T-cell (primary cell): ENCODE data around the gene SREK1IP1. TPM values are rescaled to one million over a fixed set of nuclear protein-coding genes. Genes with fewer than 3 reads are reported as not detected.

ENCODE experiments used
- ATAC-seq, 4 experiments: fragments of 200-7000 bp in 3 of 4; fragments of 150-1000 bp in 1 of 4; cut with Tn5 transposase; replicated peaks in 1 of 4; 1 replicate in 3 of 4; 2 replicates in 1 of 4; pipeline ENCODE4 v1.10.0; 2021; ENCODE audit warnings: moderate library complexity in 3 of 4, mild to moderate bottlenecking in 2 of 4, moderate number of reproducible peaks in 1 of 4
- CTCF ChIA-PET, 2 donors: fragments of 300-600 bp; sonication (Branson Sonifier 250); formaldehyde crosslinking; loops; one replicate each; lab custom pipeline; 2022; ENCODE audit warnings: antibody characterized with exemption in 2 of 2; lab: Charles Lee
- POLR2A ChIA-PET, 2 donors: fragments of 300-600 bp; sonication (Branson Sonifier 250); formaldehyde crosslinking; loops; one replicate each; lab custom pipeline; 2022; ENCODE audit warnings: antibody characterized with exemption in 2 of 2; lab: Charles Lee
- DNase-seq, 35 experiments: peaks; one replicate each; pipeline versions ENCODE4 v3.0.0 to v3.0.0-alpha.2; 2013 to 2023
- H3K27ac ChIP-seq: one replicate; pipeline ENCODE4 v1.5.1; 2013; ENCODE audit warnings: low read length
- H3K27me3 ChIP-seq, 2 experiments: replicated peaks in 1 of 2; 1 replicate in 1 of 2; 2 replicates in 1 of 2; pipeline versions ENCODE4 v1.6.1 to v1.7.0; 2013; ENCODE audit warnings: low read length in 1 of 2, mixed read lengths in 1 of 2; ENCODE audit not compliant: control insufficient read depth in 2 of 2, insufficient read depth in 2 of 2; ENCODE audit errors: extremely low read depth in 1 of 2
- H3K36me3 ChIP-seq, 2 donors: 1 replicate in 1 of 2; 2 replicates in 1 of 2; pipeline versions ENCODE4 v1.6.1 to v1.7.0; 2013; ENCODE audit warnings: low read length in 1 of 2; ENCODE audit not compliant: control insufficient read depth in 2 of 2, insufficient read depth in 1 of 2; ENCODE audit errors: extremely low read depth in 1 of 2
- H3K4me1 ChIP-seq, 2 experiments: 1 replicate in 1 of 2; 2 replicates in 1 of 2; pipeline versions ENCODE4 v1.6.1 to v1.7.0; 2013; ENCODE audit warnings: low read length in 2 of 2, mixed read lengths in 1 of 2; ENCODE audit not compliant: insufficient read depth in 2 of 2, control insufficient read depth in 1 of 2; ENCODE audit errors: extremely low read depth in 1 of 2
- H3K4me3 ChIP-seq, 2 donors: 1 replicate in 1 of 2; 2 replicates in 1 of 2; pipeline versions ENCODE4 v1.5.1 to v1.7.0; 2013; ENCODE audit warnings: mild to moderate bottlenecking in 2 of 2, low read length in 1 of 2, moderate library complexity in 1 of 2; ENCODE audit not compliant: control insufficient read depth in 1 of 2; ENCODE audit errors: extremely low read depth in 1 of 2
- H3K9me3 ChIP-seq: 2 replicates; pipeline ENCODE4 v1.7.0; 2013
- H3K27ac Mint-ChIP-seq, 2 donors: one replicate each; pipeline ENCODE4 v1.8.0; 2020 to 2021; ENCODE audit warnings: mild to moderate bottlenecking in 2 of 2, mixed read lengths in 2 of 2
- H3K27me3 Mint-ChIP-seq, 2 donors: one replicate each; pipeline ENCODE4 v1.8.0; 2021 to 2022; ENCODE audit warnings: mixed read lengths in 2 of 2
- H3K36me3 Mint-ChIP-seq: one replicate; pipeline ENCODE4 v1.8.0; 2021; ENCODE audit warnings: mixed read lengths
- H3K4me1 Mint-ChIP-seq, 3 donors: one replicate each; pipeline ENCODE4 v1.8.0; 2020 to 2022; ENCODE audit warnings: mixed read lengths in 3 of 3, mild to moderate bottlenecking in 1 of 3
- H3K4me3 Mint-ChIP-seq, 3 donors: one replicate each; pipeline ENCODE4 v1.8.0; 2020 to 2022; ENCODE audit warnings: mild to moderate bottlenecking in 3 of 3, mixed read lengths in 3 of 3, moderate library complexity in 3 of 3
- H3K9me3 Mint-ChIP-seq, 3 donors: one replicate each; pipeline ENCODE4 v1.8.0; 2020 to 2022; ENCODE audit warnings: mixed read lengths in 3 of 3
- WGBS: methylation state at CpG from one replicate; pipeline ENCODE4 v1.1.5; 2013; ENCODE audit warnings: missing lambda C conversion rate; ENCODE audit not compliant: insufficient coverage; 5-methylcytosine and 5-hydroxymethylcytosine counted together
- total RNA-seq, 35 experiments: library from RNA in 6 of 35; stranded (reverse) in 6 of 35; fragments of 120-200 nt in 1 of 35; gene quantifications; one replicate each; pipeline versions ENCODE4 v1.2.1 to v1.2.4 and lab custom pipeline; 2013 to 2026

SREK1IP1 gene
- 10 to 100 TPM; 16.2 to 26.4 (median 22.7) TPM for total RNA-seq
- 20.5 TPM for total RNA-seq (2013)
- total RNA-seq (lab: John Stamatoyannopoulos, UW), result 28.5 to 78.6 (median 42.4) reads per million in 29 experiments

- Mint-ChIP-seq H3K27me3 (no peaks in the 10 kb centered on the region), H3K4me1 (peaks cover 62 to 73% (median 68%) of the 10 kb centered on the region in 3 donors), H3K4me3 (peak within 1 kb of the TSS; percentile 98 to 100 (median 99)), H3K27ac (peak within 1 kb of the TSS; percentile 96 to 99), H3K9me3 (no peaks in the 10 kb centered on the region), H3K36me3 (peaks cover 10% of the 10 kb centered on the region)
- Histone ChIP-seq H3K36me3 (peaks cover 0 to 5% of the 10 kb centered on the region in 2 donors), H3K9me3 (no peaks in the 10 kb centered on the region), H3K27me3 (no peaks in the 10 kb centered on the region), H3K4me1 (peaks cover 24 to 31% of the 10 kb centered on the region in 2 experiments), H3K27ac (peak within 1 kb of the TSS; percentile 84), H3K4me3 (peak within 1 kb of the TSS; percentile 96 to 100)
- ChIA-PET CTCF (interaction anchor here (0.9 to 2.9 kb wide), 7 partner anchors 15 to 714 kb away, joined by 3 to 13 read pairs (median 5); no protein-coding TSS in a partner anchor), POLR2A (interaction anchor here (0.5 to 1.1 kb wide), 4 partner anchors 11 to 955 kb away, joined by 3 to 15 read pairs (median 4); partner anchors contain the start of genes CENPK (in 1 of the 2) and PPWD1 (in 1 of the 2))
- peak; percentile 66 to 90 (median 76) for DNase-seq
- under 1% methylated on average over 20 of the region's 48 CpGs for WGBS
- peak; percentile 93 to 97 (median 97) for ATAC-seq
Measured at GRCh38 chr5:64768358-64769312, at the start of gene SREK1IP1, which contains the start of gene CWC27. TSS of gene SREK1IP1 (minus strand) at chr5:64768691. CDS start at chr5:64768517, 174 bp downstream. TSS of gene CWC27 (plus strand) at chr5:64768930. CDS start at chr5:64769147, 217 bp downstream.

GRCh38 chr5:64818245-64818644, 49.8 kb upstream of the SREK1IP1 start:
- ChIA-PET POLR2A (no interaction called here), CTCF (interaction anchor here in 1 of 2 donors (0.5 kb wide), 1 partner anchor 237 kb away, joined by 3 read pairs; no protein-coding TSS in a partner anchor)
- H3K27me3 ChIP-seq, result no peaks in the 10 kb centered on the region
- DNase-seq (no peak), ATAC-seq (no peak)
- H3K27me3 Mint-ChIP-seq, result no peaks in the 10 kb centered on the region
- no peak overlapping the region for H3K4me3 Mint-ChIP-seq
- no peak overlapping the region for H3K4me3 ChIP-seq
- H3K36me3 ChIP-seq, result peaks cover 0 to 14% of the 10 kb centered on the region in 2 donors
- peaks cover 46% of the 10 kb centered on the region for H3K36me3 Mint-ChIP-seq
- no peaks in the 10 kb centered on the region for H3K9me3 ChIP-seq
- WGBS, result no CpG with 5 or more reads among the region's 3 CpGs
- H3K4me1 Mint-ChIP-seq, result peaks cover 10 to 15% (median 12%) of the 10 kb centered on the region in 3 donors
- H3K27ac ChIP-seq, result no peak overlapping the region
- H3K4me1 ChIP-seq, result no peaks in the 10 kb centered on the region
- H3K27ac Mint-ChIP-seq, result no peak overlapping the region
- no peaks in the 10 kb centered on the region for H3K9me3 Mint-ChIP-seq

GRCh38 chr5:64814073-64814472, 45.6 kb upstream of the SREK1IP1 start:
- Mint-ChIP-seq H3K27ac (no peak overlapping the region), H3K4me3 (no peak overlapping the region), H3K36me3 (peaks cover 36% of the 10 kb centered on the region), H3K9me3 (no peaks in the 10 kb centered on the region), H3K27me3 (no peaks in the 10 kb centered on the region), H3K4me1 (no peaks in the 10 kb centered on the region)
- Histone ChIP-seq H3K36me3 (peaks cover 0 to 14% of the 10 kb centered on the region in 2 donors), H3K9me3 (no peaks in the 10 kb centered on the region), H3K4me1 (no peaks in the 10 kb centered on the region), H3K4me3 (no peak overlapping the region), H3K27ac (no peak overlapping the region), H3K27me3 (no peaks in the 10 kb centered on the region)
- no peak for DNase-seq
- ChIA-PET CTCF (interaction anchor here in 1 of 2 donors (0.7 kb wide), 1 partner anchor 235 kb away, joined by 5 read pairs; no protein-coding TSS in a partner anchor), POLR2A (no interaction called here)
- ATAC-seq, result no peak
- no CpG with 5 or more reads among the region's 2 CpGs for WGBS

- POLR2A ChIA-PET, result interaction anchor here (0.6 to 1.0 kb wide), 7 partner anchors 14 to 751 kb away, joined by 3 to 4 read pairs (median 3); no protein-coding TSS in a partner anchor
- CTCF ChIA-PET, result interaction anchor here (0.5 to 5.2 kb wide), 23 partner anchors 8 to 1274 kb away, joined by 3 to 117 read pairs (median 4); partner anchors contain the start of genes ADAMTS6 (in 2 of the 2), CENPK (in 1 of the 2), CWC27 (in 1 of the 2) and PPWD1 (in 1 of the 2)
- H3K9me3 Mint-ChIP-seq, result no peaks in the 10 kb centered on the region
- Histone ChIP-seq H3K4me3 (no peak overlapping the region), H3K27ac (no peak overlapping the region), H3K27me3 (no peaks in the 10 kb centered on the region), H3K9me3 (no peaks in the 10 kb centered on the region), H3K36me3 (peaks cover 0 to 10% of the 10 kb centered on the region in 2 donors), H3K4me1 (no peaks in the 10 kb centered on the region)
- no peak overlapping the region for H3K4me3 Mint-ChIP-seq
- peaks cover 38% of the 10 kb centered on the region for H3K36me3 Mint-ChIP-seq
- no peak overlapping the region for H3K27ac Mint-ChIP-seq
- ATAC-seq (no peak), DNase-seq (peak in 6 of 35 experiments; percentile 0 to 61 (median 4))
- no peaks in the 10 kb centered on the region for H3K27me3 Mint-ChIP-seq
- WGBS, result no CpG with 5 or more reads among the region's 1 CpG
- H3K4me1 Mint-ChIP-seq, result no peaks in the 10 kb centered on the region
Measured at GRCh38 chr5:64811050-64811640, 42.7 kb upstream of the SREK1IP1 start.

GRCh38 chr5:64807520-64807919, 39.0 kb upstream of the SREK1IP1 start:
- Histone ChIP-seq H3K4me3 (no peak overlapping the region), H3K27me3 (no peaks in the 10 kb centered on the region), H3K27ac (no peak overlapping the region), H3K36me3 (peaks cover 0 to 7% of the 10 kb centered on the region in 2 donors), H3K9me3 (no peaks in the 10 kb centered on the region), H3K4me1 (no peaks in the 10 kb centered on the region)
- Mint-ChIP-seq H3K36me3 (peaks cover 24% of the 10 kb centered on the region), H3K27me3 (no peaks in the 10 kb centered on the region), H3K27ac (no peak overlapping the region), H3K4me1 (no peaks in the 10 kb centered on the region), H3K4me3 (no peak overlapping the region), H3K9me3 (no peaks in the 10 kb centered on the region)
- no peak for ATAC-seq
- WGBS, result 100% methylated on average over 3 of the region's 5 CpGs
- ChIA-PET POLR2A (interaction anchor here in 1 of 2 donors (0.6 kb wide), 1 partner anchor 9 kb away, joined by 3 read pairs; no protein-coding TSS in a partner anchor), CTCF (interaction anchor here (0.5 to 0.8 kb wide), 3 partner anchors 461 to 679 kb away, joined by 3 to 4 read pairs (median 3); no protein-coding TSS in a partner anchor)
- no peak for DNase-seq
